Neural progenitor cell (in vitro differentiated cells): ENCODE results near the gene MAGI1. TPM values are rescaled to one million over a fixed set of nuclear protein-coding genes. Genes with fewer than 3 reads are reported as not detected.

Source experiments
- DNase-seq: peaks from one replicate; pipeline ENCODE4 v3.0.0-alpha.2; 2016; ENCODE audit warnings: low spot score
- H2AFZ ChIP-seq: fragments of 200-600 bp; sonication (generic); replicated peaks from 2 replicates; pipeline ENCODE4 v1.6.1; 2016; ENCODE audit warnings: antibody characterized with exemption
- H3F3A ChIP-seq: fragments of 200-600 bp; sonication (generic); 2 replicates; pipeline ENCODE4 v1.6.1; 2016; ENCODE audit warnings: antibody characterized with exemption, low read depth
- H3K27ac ChIP-seq: fragments of 200-600 bp; sonication (generic); 2 replicates; pipeline ENCODE4 v1.5.1; 2016; ENCODE audit warnings: mild to moderate bottlenecking
- H3K27me3 ChIP-seq: fragments of 200-600 bp; sonication (generic); 2 replicates; pipeline ENCODE4 v1.6.1; 2016; ENCODE audit warnings: mild to moderate bottlenecking, moderate library complexity
- H3K36me3 ChIP-seq: fragments of 200-600 bp; sonication (generic); 2 replicates; pipeline ENCODE4 v1.5.1; 2016
- H3K4me1 ChIP-seq: fragments of 200-600 bp; sonication (generic); 2 replicates; pipeline ENCODE4 v1.6.1; 2016; ENCODE audit warnings: mixed run types
- H3K4me2 ChIP-seq: fragments of 200-600 bp; sonication (generic); 2 replicates; pipeline ENCODE4 v1.6.1; 2016
- H3K4me3 ChIP-seq: fragments of 200-600 bp; sonication (generic); 2 replicates; pipeline ENCODE4 v1.5.1; 2016
- H3K79me2 ChIP-seq: fragments of 200-600 bp; sonication (generic); 2 replicates; pipeline ENCODE4 v1.6.1; 2016; ENCODE audit warnings: low read depth
- H3K9ac ChIP-seq: fragments of 200-600 bp; sonication (generic); 2 replicates; pipeline ENCODE4 v1.6.1; 2016
- H3K9me3 ChIP-seq: fragments of 200-600 bp; sonication (generic); 2 replicates; pipeline ENCODE4 v1.5.1; 2016; ENCODE audit warnings: low read depth
- H4K20me1 ChIP-seq: fragments of 200-600 bp; sonication (generic); 2 replicates; pipeline ENCODE4 v1.6.1; 2016; ENCODE audit warnings: low read depth
- H3K27ac Mint-ChIP-seq: 3 replicates; pipeline ENCODE4 v1.8.0; 2021; ENCODE audit warnings: mixed read lengths
- H3K27me3 Mint-ChIP-seq: 2 replicates; pipeline ENCODE4 v1.8.0; 2022; ENCODE audit warnings: low read depth, mild to moderate bottlenecking, inconsistent platforms, moderate library complexity, mixed read lengths; ENCODE audit not compliant: insufficient read depth
- H3K36me3 Mint-ChIP-seq: 3 replicates; pipeline ENCODE4 v1.8.0; 2021; ENCODE audit warnings: mixed read lengths
- H3K4me1 Mint-ChIP-seq: 3 replicates; pipeline ENCODE4 v1.8.0; 2021; ENCODE audit warnings: mixed read lengths
- H3K4me3 Mint-ChIP-seq: 3 replicates; pipeline ENCODE4 v1.8.0; 2021; ENCODE audit warnings: mild to moderate bottlenecking, moderate library complexity, mixed read lengths
- H3K9me3 Mint-ChIP-seq: 3 replicates; pipeline ENCODE4 v1.8.0; 2020; ENCODE audit warnings: mixed read lengths
- EZH2 ChIP-seq: fragments of 200-600 bp; sonication (generic); IDR thresholded peaks from 2 replicates; pipeline ENCODE4 v1.6.1; 2017; ENCODE audit warnings: antibody characterized with exemption, mild to moderate bottlenecking, moderate library complexity
- EZH2phosphoT487 ChIP-seq: fragments of 200-600 bp; sonication (generic); IDR thresholded peaks from 2 replicates; pipeline ENCODE4 v1.6.1; 2017; ENCODE audit warnings: antibody characterized with exemption
- total RNA-seq: library from RNA; depleted of rRNA; stranded (reverse); fragments of >200 nt; gene quantifications from 2 replicates; pipeline ENCODE4 v1.2.3, GENCODE V29; 2015; ENCODE audit warnings: low replicate concordance
- TF ChIP-seq, protein P1 (sequence below): fragments of 200-600 bp; sonication (generic); IDR thresholded peaks from 2 replicates; pipeline ENCODE4 v1.5.1; 2017; ENCODE audit warnings: antibody characterized with exemption, mild to moderate bottlenecking

MAGI1 gene
- total RNA-seq, 1 donor from 2014 or later, result 40.6 TPM

DNA sequence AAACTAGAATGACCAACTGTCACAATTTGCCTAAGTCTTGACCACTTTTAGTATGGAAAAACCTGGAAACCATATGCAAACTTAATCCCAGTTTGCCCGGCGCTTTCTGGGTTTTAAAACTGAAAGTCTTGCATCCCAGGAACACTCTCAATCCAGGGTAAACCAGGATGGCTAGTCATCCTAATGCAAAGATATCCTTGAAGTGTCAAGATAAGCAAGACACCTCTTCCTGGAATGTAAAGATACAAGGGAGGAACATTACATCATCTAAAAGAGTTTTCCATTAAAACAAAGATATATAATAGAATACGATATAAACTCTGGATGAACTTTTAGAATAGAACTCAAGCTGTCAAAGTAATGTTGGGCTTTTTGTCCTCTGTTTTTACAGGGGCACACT is 188.5 kb downstream of the MAGI1 start:
- Histone ChIP-seq H3F3A (peaks cover 3% of the 10 kb centered on the region), H3K9ac (no peak overlapping the region), H2AFZ (no peak overlapping the region), H3K79me2 (no peaks in the 10 kb centered on the region), H4K20me1 (peaks cover 15% of the 10 kb centered on the region), H3K4me3 (no peak overlapping the region), H3K27me3 (no peaks in the 10 kb centered on the region), H3K4me1 (no peaks in the 10 kb centered on the region), H3K4me2 (no peak overlapping the region), H3K9me3 (no peaks in the 10 kb centered on the region), H3K27ac (no peak overlapping the region), H3K36me3 (no peaks in the 10 kb centered on the region)
- DNase-seq, result no peak
- Mint-ChIP-seq H3K9me3 (no peaks in the 10 kb centered on the region), H3K4me1 (peaks cover 6% of the 10 kb centered on the region), H3K4me3 (no peak overlapping the region), H3K36me3 (no peaks in the 10 kb centered on the region), H3K27me3 (no peaks in the 10 kb centered on the region), H3K27ac (no peak overlapping the region)
- TF ChIP-seq EZH2phosphoT487 (no peak), EZH2 (no peak)
- TF ChIP-seq, protein P1, sequence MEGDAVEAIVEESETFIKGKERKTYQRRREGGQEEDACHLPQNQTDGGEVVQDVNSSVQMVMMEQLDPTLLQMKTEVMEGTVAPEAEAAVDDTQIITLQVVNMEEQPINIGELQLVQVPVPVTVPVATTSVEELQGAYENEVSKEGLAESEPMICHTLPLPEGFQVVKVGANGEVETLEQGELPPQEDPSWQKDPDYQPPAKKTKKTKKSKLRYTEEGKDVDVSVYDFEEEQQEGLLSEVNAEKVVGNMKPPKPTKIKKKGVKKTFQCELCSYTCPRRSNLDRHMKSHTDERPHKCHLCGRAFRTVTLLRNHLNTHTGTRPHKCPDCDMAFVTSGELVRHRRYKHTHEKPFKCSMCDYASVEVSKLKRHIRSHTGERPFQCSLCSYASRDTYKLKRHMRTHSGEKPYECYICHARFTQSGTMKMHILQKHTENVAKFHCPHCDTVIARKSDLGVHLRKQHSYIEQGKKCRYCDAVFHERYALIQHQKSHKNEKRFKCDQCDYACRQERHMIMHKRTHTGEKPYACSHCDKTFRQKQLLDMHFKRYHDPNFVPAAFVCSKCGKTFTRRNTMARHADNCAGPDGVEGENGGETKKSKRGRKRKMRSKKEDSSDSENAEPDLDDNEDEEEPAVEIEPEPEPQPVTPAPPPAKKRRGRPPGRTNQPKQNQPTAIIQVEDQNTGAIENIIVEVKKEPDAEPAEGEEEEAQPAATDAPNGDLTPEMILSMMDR, result no peak

GRCh38 chr3:65848024-65848423 is 190.7 kb downstream of the MAGI1 start:
- Mint-ChIP-seq H3K36me3 (peaks cover 2% of the 10 kb centered on the region), H3K4me1 (peaks cover 6% of the 10 kb centered on the region), H3K27ac (no peak overlapping the region), H3K27me3 (no peaks in the 10 kb centered on the region), H3K9me3 (no peaks in the 10 kb centered on the region), H3K4me3 (no peak overlapping the region)
- Histone ChIP-seq H3K27me3 (no peaks in the 10 kb centered on the region), H2AFZ (no peak overlapping the region), H3K4me2 (no peak overlapping the region), H3K9me3 (no peaks in the 10 kb centered on the region), H3K27ac (no peak overlapping the region), H3K36me3 (no peaks in the 10 kb centered on the region), H3K9ac (no peak overlapping the region), H3F3A (peaks cover 3% of the 10 kb centered on the region), H4K20me1 (peaks cover 8% of the 10 kb centered on the region), H3K4me1 (no peaks in the 10 kb centered on the region), H3K79me2 (peaks cover 12% of the 10 kb centered on the region), H3K4me3 (no peak overlapping the region)
- DNase-seq, result no peak
- TF ChIP-seq EZH2, result no peak
- no peak for TF ChIP-seq EZH2phosphoT487
- TF ChIP-seq, protein P1, result no peak

DNA sequence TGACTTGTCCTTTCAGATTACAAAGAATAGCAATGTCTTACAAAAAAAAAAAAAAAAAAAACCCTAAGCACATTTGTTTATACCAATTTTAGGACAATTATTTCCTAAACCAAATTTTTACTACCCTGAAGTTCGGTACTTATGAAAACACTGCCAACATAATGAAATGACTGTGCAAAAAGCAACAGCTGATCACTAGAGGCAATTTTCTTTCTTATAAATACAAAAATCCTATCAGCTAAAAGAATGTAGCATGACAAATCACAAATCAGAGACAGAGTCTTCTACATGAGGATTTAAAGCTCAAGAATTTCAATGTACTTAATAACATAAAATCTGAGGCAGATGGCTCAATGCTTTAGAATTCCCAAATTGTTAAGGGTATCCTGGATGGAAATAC is 191.8 kb downstream of the MAGI1 start:
- Histone ChIP-seq H3K4me3 (no peak overlapping the region), H3K27ac (no peak overlapping the region), H3K36me3 (no peaks in the 10 kb centered on the region), H3K79me2 (peaks cover 12% of the 10 kb centered on the region), H4K20me1 (peaks cover 8% of the 10 kb centered on the region), H3F3A (peaks cover 3% of the 10 kb centered on the region), H3K27me3 (no peaks in the 10 kb centered on the region), H3K9me3 (no peaks in the 10 kb centered on the region), H3K4me1 (no peaks in the 10 kb centered on the region), H3K9ac (no peak overlapping the region), H2AFZ (no peak overlapping the region), H3K4me2 (no peak overlapping the region)
- Mint-ChIP-seq H3K9me3 (no peaks in the 10 kb centered on the region), H3K27me3 (no peaks in the 10 kb centered on the region), H3K4me3 (no peak overlapping the region), H3K36me3 (peaks cover 2% of the 10 kb centered on the region), H3K27ac (no peak overlapping the region), H3K4me1 (peaks cover 6% of the 10 kb centered on the region)
- no peak for DNase-seq
- no peak for TF ChIP-seq EZH2
- no peak for TF ChIP-seq EZH2phosphoT487
- TF ChIP-seq, protein P1, result no peak
